ENCODE measurements around the gene ZBTB46.

ZBTB46 gene

GRCh38 chr20:63843778-63844177, 12.7 kb upstream of the ZBTB46 start:
- Histone ChIP-seq H3K9me3 (ENCODE audit: insufficient read depth, low read length) (no peaks in the 10 kb centered on the region), H3K36me3 (ENCODE audit: low read length) (no peaks in the 10 kb centered on the region), H4K20me1 (ENCODE audit: low read depth, low read length) (no peaks in the 10 kb centered on the region), H3K9ac (ENCODE audit: low read length) (no peak overlapping the region), H3K79me2 (ENCODE audit: insufficient read depth, low read length) (no peaks in the 10 kb centered on the region), H3K27ac (ENCODE audit: low read depth, low read length) (no peak overlapping the region), H3F3A (ENCODE audit: insufficient read depth) (no peaks in the 10 kb centered on the region), H3K27me3 (ENCODE audit: low read length) (no peaks in the 10 kb centered on the region), H3K4me2 (ENCODE audit: low read depth, low read length, poor library complexity, severe bottlenecking) (no peak overlapping the region), H3K4me3 (ENCODE audit: insufficient read depth, low read length, poor library complexity, severe bottlenecking) (no peak overlapping the region), H2AFZ (ENCODE audit: low read depth, low read length, severe bottlenecking) (no peak overlapping the region), H3K9me2 (replicated peaks; ENCODE audit: insufficient read depth, low read length) (no peaks in the 10 kb centered on the region)
- TF ChIP-seq CTCF (IDR thresholded peaks at IDR 0.05; ENCODE audit: insufficient read depth, low read length, poor library complexity, severe bottlenecking) = no peak
- TF ChIP-seq EZH2phosphoT487 (conservative IDR thresholded peaks at IDR 0.05; ENCODE audit: low read length) = no peak

GRCh38 chr20:63843222-63843621, 12.2 kb upstream of the ZBTB46 start:
- Histone ChIP-seq H3K4me2 (ENCODE audit: low read depth, low read length, poor library complexity, severe bottlenecking) (no peak overlapping the region), H4K20me1 (ENCODE audit: low read depth, low read length) (no peaks in the 10 kb centered on the region), H2AFZ (ENCODE audit: low read depth, low read length, severe bottlenecking) (no peak overlapping the region), H3K9me3 (ENCODE audit: insufficient read depth, low read length) (no peaks in the 10 kb centered on the region), H3K79me2 (ENCODE audit: insufficient read depth, low read length) (no peaks in the 10 kb centered on the region), H3K9me2 (replicated peaks; ENCODE audit: insufficient read depth, low read length) (no peaks in the 10 kb centered on the region), H3K9ac (ENCODE audit: low read length) (no peak overlapping the region), H3K4me3 (ENCODE audit: insufficient read depth, low read length, poor library complexity, severe bottlenecking) (no peak overlapping the region), H3K36me3 (ENCODE audit: low read length) (no peaks in the 10 kb centered on the region), H3F3A (ENCODE audit: insufficient read depth) (no peaks in the 10 kb centered on the region), H3K27ac (ENCODE audit: low read depth, low read length) (no peak overlapping the region), H3K27me3 (ENCODE audit: low read length) (no peaks in the 10 kb centered on the region)
- TF ChIP-seq CTCF (IDR thresholded peaks at IDR 0.05; ENCODE audit: insufficient read depth, low read length, poor library complexity, severe bottlenecking) = no peak
- TF ChIP-seq EZH2phosphoT487 (conservative IDR thresholded peaks at IDR 0.05; ENCODE audit: low read length) = no peak

- Histone ChIP-seq H3K9ac (ENCODE audit: low read length) (no peak overlapping the region), H3K4me2 (ENCODE audit: low read depth, low read length, poor library complexity, severe bottlenecking) (no peak overlapping the region), H3K27me3 (ENCODE audit: low read length) (no peaks in the 10 kb centered on the region), H3K36me3 (ENCODE audit: low read length) (no peaks in the 10 kb centered on the region), H3K79me2 (ENCODE audit: insufficient read depth, low read length) (no peaks in the 10 kb centered on the region), H3K4me3 (ENCODE audit: insufficient read depth, low read length, poor library complexity, severe bottlenecking) (no peak overlapping the region), H3K9me3 (ENCODE audit: insufficient read depth, low read length) (no peaks in the 10 kb centered on the region), H3K9me2 (replicated peaks; ENCODE audit: insufficient read depth, low read length) (no peaks in the 10 kb centered on the region), H2AFZ (ENCODE audit: low read depth, low read length, severe bottlenecking) (no peak overlapping the region), H3K27ac (ENCODE audit: low read depth, low read length) (no peak overlapping the region), H3F3A (ENCODE audit: insufficient read depth) (no peaks in the 10 kb centered on the region), H4K20me1 (ENCODE audit: low read depth, low read length) (no peaks in the 10 kb centered on the region)
- TF ChIP-seq CTCF (IDR thresholded peaks at IDR 0.05; ENCODE audit: insufficient read depth, low read length, poor library complexity, severe bottlenecking) (no peak), EZH2phosphoT487 (conservative IDR thresholded peaks at IDR 0.05; ENCODE audit: low read length) (no peak)
Measured at GRCh38 chr20:63842258-63842657, 11.2 kb upstream of the ZBTB46 start.

Data from SU-DHL-6 (cell line).